HG02571 (cell line): ENCODE measurements around the gene KRTAP3-3.
"Not testable (repeated sequence)": the region's sequence is repeated elsewhere in the genome, so short reads cannot be mapped to it uniquely, and the experiment has no call there.

Source experiments
- ATAC-seq: cut with Tn5 transposase; IDR thresholded peaks from one replicate; pipeline ENCODE4 v1.9.1; 2021; ENCODE audit warnings: mild to moderate bottlenecking, moderate library complexity; ENCODE audit not compliant: unreplicated experiment

The KRTAP3-3 gene

DNA sequence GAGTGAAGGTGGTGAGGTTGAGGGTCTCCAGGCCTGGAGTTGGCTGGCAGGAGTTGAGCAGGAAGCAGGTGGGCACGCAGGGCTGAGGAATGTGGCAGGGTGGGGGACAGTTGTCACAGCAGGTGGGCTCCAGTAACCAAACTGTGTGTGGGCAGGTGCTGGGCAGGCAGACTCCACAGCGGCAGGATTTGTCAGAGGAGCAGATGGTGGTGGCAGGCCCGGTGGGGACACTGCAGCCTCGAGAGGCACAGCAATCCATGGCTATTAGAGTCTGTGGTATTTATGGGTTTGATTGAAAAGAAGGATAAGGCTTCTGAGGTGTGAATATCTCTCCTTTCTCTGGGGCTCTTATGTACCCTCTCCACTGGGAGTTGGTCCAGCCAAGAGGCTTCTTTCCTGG, at the start of gene KRTAP3-3:
TSS of gene KRTAP3-3 (minus strand) at position 326 of the 400 bp plus-strand sequence. CDS start at position 259, 67 bp downstream.
- no peak for ATAC-seq

DNA sequence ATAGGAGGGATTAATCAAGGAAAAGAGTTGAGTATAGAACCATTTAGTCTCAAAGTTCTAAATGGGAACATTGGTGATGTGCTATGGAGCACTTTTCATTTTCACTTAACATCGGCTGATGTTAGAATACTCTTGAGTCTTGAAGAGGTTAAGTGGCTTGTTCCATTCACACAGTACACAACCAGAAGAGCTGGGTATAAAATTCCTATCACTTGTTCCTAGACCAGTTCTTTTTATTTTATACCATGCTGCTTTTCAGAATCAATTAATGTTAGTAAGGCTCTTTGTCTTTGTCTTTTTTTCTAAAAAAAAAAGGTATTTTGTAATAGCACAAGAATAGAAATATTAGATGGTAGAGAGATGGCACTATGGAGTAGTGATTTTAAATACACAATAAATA, 49.0 kb upstream of the KRTAP3-3 start:
- ATAC-seq, result no peak

DNA sequence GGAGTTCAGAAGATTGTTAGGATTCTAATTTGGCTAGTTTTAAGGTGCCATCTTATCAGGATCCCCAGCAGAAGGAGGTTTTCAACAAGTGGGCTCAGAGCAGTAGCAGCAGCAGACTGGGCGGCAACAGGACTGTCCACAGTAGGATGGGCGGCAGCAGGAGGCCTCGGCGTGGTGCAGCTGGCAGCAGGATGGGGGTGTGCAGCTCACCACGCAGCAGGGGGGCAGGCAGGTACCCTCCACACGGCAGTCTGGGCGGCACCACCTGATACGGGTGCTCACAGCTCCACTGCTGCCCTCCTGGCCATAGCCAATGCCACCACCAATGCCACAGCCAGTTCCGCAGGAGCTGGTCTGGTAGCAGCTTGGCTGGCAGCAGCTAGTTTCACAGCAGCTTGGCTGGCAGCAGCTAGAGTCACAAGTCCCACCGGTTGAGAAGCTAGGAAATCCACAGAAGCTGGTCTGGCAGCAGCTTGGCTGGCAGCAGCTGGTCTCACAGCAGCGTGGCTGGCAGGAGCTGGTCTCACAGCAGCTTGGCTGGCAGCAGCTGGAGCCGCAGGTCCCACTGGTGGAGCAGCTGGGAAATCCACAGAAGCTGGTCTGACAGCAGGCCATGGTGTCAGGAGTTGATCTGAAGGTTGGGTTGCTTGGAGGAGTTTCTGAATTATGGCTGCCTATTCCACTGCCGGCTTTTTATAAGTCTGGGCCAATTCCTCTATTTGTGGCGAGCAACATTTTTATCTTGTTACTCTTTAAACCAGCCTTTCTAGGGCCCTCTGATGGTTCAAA, 47.0 kb upstream of the KRTAP3-3 start, which contains the start of gene KRTAP1-1:
TSS of gene KRTAP1-1 (minus strand) at position 668 of the 789 bp plus-strand sequence. CDS start at position 615, 53 bp downstream.
- ATAC-seq, result not testable (repeated sequence)

GRCh38 chr17:41037853-41038350, 43.9 kb upstream of the KRTAP3-3 start:
- ATAC-seq, result no peak

GRCh38 chr17:41034346-41034935, 40.5 kb upstream of the KRTAP3-3 start, which contains the start of gene KRTAP1-3:
Gene KRTAP1-3 (minus strand): TSS chr17:41034874. CDS start chr17:41034821, 53 bp downstream.
- not testable (repeated sequence) for ATAC-seq

DNA sequence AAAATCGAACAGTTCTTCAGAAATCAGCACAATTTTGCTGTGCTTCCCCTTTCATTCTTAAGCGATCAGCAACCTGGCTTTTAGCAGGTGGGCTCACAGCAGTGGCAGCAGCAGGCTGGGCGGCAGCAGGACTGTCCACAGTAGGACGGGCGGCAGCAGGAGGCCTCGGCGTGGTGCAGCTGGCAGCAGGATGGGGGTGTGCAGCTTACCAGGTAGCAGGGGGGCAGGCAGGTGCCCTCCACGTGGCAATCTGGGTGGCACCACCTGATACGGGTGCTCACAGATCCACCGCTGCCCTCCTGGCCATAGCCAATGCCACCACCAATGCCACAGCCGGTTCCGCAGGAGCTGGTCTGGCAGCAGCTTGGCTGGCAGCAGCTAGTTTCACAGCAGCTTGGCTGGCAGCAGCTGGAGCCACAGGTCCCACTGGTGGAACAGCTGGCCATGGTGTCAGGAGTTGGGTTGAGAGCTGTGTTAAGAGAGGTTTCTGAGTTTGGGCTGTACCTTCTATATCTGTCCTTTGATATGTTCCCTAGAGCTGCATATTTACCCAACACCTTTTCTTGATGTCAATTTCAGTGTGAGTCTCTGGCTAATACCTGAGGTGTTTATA, 35.8 kb upstream of the KRTAP3-3 start, which contains the start of gene KRTAP1-4:
TSS of gene KRTAP1-4 (minus strand) at position 563 of the 613 bp plus-strand sequence. CDS start at position 446, 117 bp downstream.
- ATAC-seq, result no peak

- no peak for ATAC-seq
Observed at GRCh38 chr17:41026715-41027471, 32.9 kb upstream of the KRTAP3-3 start, which contains the start of gene KRTAP1-5. Gene KRTAP1-5 (minus strand): TSS chr17:41027208. CDS start chr17:41027155, 53 bp downstream.

DNA sequence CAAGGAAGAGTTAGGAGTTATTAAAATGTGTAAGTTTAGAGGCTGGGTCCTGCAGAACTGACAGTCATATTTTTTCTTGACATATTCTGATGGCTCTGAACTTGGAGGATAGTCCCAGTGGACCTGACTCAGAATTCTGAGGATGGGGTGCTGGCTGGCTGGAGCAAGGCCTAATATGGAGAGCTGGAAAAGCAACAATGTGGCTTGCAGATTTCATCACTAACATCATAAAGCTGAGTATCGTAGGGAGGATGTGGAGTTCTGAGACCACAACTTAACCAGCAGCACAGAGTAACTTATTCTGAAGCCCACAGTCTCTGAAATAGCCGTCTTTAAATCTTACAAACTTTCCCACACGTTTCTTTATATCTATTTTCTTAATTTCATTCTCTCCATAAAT, 30.7 kb upstream of the KRTAP3-3 start:
- no peak for ATAC-seq

DNA sequence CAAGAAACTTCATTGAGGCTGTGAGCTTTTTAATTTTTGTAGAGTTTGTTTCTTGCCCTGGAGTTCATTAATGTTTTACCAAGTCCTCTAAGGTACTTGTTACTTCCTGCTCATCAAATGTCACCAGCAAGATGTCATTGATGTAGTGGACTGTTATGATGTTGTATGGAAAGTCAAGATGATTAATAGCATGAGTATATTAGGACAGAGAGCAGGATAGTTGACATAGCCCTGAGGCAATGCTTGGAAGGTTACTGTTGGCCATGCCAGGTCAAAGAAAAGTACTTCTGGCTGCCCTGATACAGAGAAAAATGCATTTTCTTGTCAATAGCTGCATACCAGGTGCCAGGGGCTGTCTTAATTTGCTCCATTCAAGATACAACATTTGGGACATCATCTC, 26.4 kb upstream of the KRTAP3-3 start:
- ATAC-seq, result no peak

DNA sequence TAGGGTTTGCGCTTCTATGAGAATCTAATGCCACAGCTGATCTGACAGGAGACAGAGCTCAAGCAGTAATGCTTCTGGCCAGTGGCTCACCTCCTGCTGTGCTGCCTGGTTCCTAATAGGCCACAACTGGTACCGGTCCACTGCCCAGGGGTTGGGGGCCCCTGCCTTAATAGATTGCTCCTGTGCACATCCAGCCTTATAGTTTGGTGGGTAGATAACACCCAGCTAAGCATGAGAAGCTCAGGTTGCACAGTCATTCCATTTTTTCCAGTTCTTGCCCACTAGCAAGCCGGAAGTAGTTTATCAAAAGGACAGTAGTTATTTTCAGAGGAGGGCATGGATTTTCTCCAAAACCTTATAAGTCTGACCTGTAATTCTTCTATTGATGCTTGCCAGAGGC, 25.5 kb upstream of the KRTAP3-3 start:
- no peak for ATAC-seq

GRCh38 chr17:41018541-41018940, 24.6 kb upstream of the KRTAP3-3 start:
- no peak for ATAC-seq

DNA sequence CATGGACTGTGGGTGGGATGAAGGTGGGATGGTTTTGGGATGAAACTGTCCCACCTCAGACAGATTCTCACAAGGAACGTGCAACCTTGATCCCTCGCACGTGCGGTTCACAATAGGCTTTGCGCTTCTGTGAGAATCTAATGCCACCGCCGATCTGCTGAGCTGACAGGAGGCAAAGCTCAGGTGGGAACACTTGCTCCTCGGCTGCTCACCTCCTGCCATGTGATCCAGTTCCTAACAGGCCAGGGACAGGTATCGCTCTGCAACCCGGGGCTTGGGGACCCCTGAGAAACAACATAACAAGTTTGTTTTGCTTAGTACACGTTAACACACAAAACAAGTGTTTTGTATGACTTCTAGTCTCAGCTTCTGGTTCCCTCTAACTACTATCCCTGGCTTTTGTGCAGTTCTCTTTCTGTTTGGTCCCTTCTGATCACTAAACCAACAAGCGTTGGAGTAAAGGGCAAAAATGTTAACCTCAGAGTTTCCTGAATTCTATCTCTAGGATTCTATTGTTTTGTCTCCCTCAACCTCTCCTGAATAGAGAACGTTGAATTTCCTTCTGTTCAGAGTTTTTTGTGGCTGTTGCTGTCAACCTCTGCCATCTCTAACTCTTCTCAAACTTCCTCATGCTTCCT, 22.7 kb upstream of the KRTAP3-3 start:
- ATAC-seq, result no peak

GRCh38 chr17:41015454-41015853, 21.5 kb upstream of the KRTAP3-3 start:
- ATAC-seq, result no peak

DNA sequence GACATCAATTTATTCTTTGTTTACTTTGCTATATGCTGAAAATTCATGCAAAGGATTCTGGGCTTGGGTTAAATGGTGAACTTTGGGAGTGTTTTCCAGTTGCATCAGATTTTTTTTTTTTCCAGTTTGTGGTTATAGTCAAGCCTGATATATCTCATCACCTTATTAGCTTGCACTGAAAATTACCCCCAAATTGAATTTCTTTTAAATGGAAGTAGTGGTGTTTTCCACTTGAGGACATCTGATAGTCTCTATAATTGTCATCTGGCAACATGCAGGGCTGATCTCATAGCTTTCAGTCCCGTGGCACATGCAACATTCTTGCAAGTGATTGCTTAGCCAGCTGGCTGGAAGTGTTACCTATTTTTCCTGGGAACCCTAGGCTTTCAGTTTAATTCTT, 19.6 kb upstream of the KRTAP3-3 start:
- ATAC-seq, result no peak

GRCh38 chr17:41013181-41013580, 19.2 kb upstream of the KRTAP3-3 start:
- ATAC-seq, result no peak

- ATAC-seq, result no peak
Observed at GRCh38 chr17:41012326-41013120, 18.6 kb upstream of the KRTAP3-3 start.

DNA sequence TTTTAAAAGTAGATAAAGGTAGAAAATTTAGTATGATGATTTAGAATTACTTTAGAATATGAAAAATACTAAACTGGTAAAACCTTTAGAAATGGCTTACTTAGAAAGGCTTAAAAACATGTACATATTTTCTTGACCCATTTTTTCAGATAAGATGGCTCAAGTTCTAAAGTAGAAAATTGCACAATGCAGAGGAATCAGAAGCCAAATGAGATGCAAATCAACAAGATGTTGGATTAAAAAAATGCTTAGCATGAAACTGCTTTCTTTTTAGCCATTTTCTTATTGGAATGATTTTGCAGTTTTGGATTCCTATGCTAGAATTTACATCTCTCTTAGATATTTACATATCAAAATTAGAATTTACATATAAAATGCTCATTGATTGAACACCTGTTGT, 16.5 kb upstream of the KRTAP3-3 start:
- ATAC-seq, result no peak

DNA sequence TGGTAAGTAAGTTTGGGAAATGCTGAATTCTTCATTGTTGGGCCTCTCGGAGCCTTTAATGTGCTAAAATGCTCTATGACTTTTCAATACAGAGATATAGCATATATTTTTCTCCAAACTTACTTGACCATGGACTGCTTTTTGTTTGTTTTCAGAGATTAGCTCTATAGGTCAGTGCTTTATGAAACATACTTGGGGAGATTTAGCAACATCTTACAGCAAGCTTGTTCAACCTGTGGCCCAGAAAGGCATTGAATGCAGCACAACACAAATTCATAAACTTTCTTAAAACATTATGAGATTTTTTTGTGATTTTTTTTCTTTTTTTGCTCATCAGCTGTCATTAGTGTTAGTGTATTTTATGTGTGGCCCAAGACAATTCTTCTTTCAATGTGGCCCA, 16.0 kb upstream of the KRTAP3-3 start:
- ATAC-seq, result no peak

- no peak for ATAC-seq
Observed at GRCh38 chr17:41009301-41009760, 15.4 kb upstream of the KRTAP3-3 start.
